ENCODE measurements around the gene CARMIL1.

GRCh38 chr6:25617997-25618396 is 338.8 kb downstream of the CARMIL1 start:
- no peak for TF ChIP-seq CTCF (conservative IDR thresholded peaks at IDR 0.05; ENCODE audit: low read length)
- TF ChIP-seq EZH2phosphoT487 (IDR thresholded peaks at IDR 0.05; ENCODE audit: borderline replicate concordance) = no peak
